ENCODE results near the gene SLC24A3. TPM values are rescaled to one million over a fixed set of nuclear protein-coding genes. Genes with fewer than 3 reads are reported as not detected.

Gene SLC24A3
- polyA plus RNA-seq, 1 donor (not counting 4 experiments of a cell fraction or from before 2014, with no cell fraction given), result 0.17 TPM

- dilution Hi-C loops (cut with MboI; ENCODE audit: extremely low pct_ligation_motif_present, low sequenced_read_pairs), result no loop called here
- H3K9ac ChIP-seq (ENCODE audit: control insufficient read depth, extremely low read depth, insufficient read depth, low read length), result no peak overlapping the region
- H3K27ac ChIP-seq (ENCODE audit: control insufficient read depth, insufficient read depth, low read length), result no peak overlapping the region
- no peaks in the 10 kb centered on the region for H3K79me2 ChIP-seq (ENCODE audit: control insufficient read depth, insufficient read depth, low read length)
- no peaks in the 10 kb centered on the region for H3K36me3 ChIP-seq (ENCODE audit: control insufficient read depth in 2 of 2, extremely low read depth in 1 of 2, insufficient read depth in 2 of 2, low read length in 2 of 2)
- DNase-seq (ENCODE audit: low read depth, low spot score), result no peak
- TF ChIP-seq, protein P1, sequence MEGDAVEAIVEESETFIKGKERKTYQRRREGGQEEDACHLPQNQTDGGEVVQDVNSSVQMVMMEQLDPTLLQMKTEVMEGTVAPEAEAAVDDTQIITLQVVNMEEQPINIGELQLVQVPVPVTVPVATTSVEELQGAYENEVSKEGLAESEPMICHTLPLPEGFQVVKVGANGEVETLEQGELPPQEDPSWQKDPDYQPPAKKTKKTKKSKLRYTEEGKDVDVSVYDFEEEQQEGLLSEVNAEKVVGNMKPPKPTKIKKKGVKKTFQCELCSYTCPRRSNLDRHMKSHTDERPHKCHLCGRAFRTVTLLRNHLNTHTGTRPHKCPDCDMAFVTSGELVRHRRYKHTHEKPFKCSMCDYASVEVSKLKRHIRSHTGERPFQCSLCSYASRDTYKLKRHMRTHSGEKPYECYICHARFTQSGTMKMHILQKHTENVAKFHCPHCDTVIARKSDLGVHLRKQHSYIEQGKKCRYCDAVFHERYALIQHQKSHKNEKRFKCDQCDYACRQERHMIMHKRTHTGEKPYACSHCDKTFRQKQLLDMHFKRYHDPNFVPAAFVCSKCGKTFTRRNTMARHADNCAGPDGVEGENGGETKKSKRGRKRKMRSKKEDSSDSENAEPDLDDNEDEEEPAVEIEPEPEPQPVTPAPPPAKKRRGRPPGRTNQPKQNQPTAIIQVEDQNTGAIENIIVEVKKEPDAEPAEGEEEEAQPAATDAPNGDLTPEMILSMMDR (optimal IDR thresholded peaks at IDR 0.05 in 1 of 3, IDR thresholded peaks at IDR 0.05 in 1 of 3, conservative IDR thresholded peaks at IDR 0.05 in 1 of 3; ENCODE audit: extremely low read depth in 1 of 3, insufficient read depth in 2 of 3, low read length in 3 of 3), result no peak
- no peak for TF ChIP-seq EZH2 (IDR thresholded peaks at IDR 0.05; ENCODE audit: low read length)
- H3K9me1 ChIP-seq (ENCODE audit: control insufficient read depth, extremely low read depth, insufficient read depth, low read length), result no peaks in the 10 kb centered on the region
- H3K4me3 ChIP-seq (ENCODE audit: control insufficient read depth in 2 of 3, extremely low read depth in 1 of 3, insufficient read depth in 2 of 3, low read depth in 1 of 3, low read length in 3 of 3), result no peak overlapping the region
- no peaks in the 10 kb centered on the region for H4K20me1 ChIP-seq (ENCODE audit: control insufficient read depth, extremely low read depth, insufficient read depth, low read length)
- H3K27me3 ChIP-seq (ENCODE audit: control insufficient read depth, extremely low read depth, insufficient read depth, low read length), result no peaks in the 10 kb centered on the region
- H3K9me3 ChIP-seq (ENCODE audit: control insufficient read depth, low read depth, low read length), result no peaks in the 10 kb centered on the region
- no peak overlapping the region for H2AFZ ChIP-seq (ENCODE audit: control insufficient read depth, low read length)
- H3K4me1 ChIP-seq (ENCODE audit: control insufficient read depth, extremely low read depth, insufficient read depth, low read length), result no peaks in the 10 kb centered on the region
- H3K4me2 ChIP-seq (ENCODE audit: control insufficient read depth, extremely low read depth, insufficient read depth, low read depth, low read length), result no peak overlapping the region
- FAIRE-seq, result no peak
Observed at GRCh38 chr20:19354950-19355349, 142.5 kb downstream of the SLC24A3 start.

- Histone ChIP-seq H3K36me3 (ENCODE audit: control insufficient read depth in 2 of 2, extremely low read depth in 1 of 2, insufficient read depth in 2 of 2, low read length in 2 of 2) (no peaks in the 10 kb centered on the region), H3K9me1 (ENCODE audit: control insufficient read depth, extremely low read depth, insufficient read depth, low read length) (no peaks in the 10 kb centered on the region), H3K4me2 (ENCODE audit: control insufficient read depth, extremely low read depth, insufficient read depth, low read depth, low read length) (no peak overlapping the region), H3K27me3 (ENCODE audit: control insufficient read depth, extremely low read depth, insufficient read depth, low read length) (no peaks in the 10 kb centered on the region), H3K27ac (ENCODE audit: control insufficient read depth, insufficient read depth, low read length) (no peak overlapping the region), H3K79me2 (ENCODE audit: control insufficient read depth, insufficient read depth, low read length) (no peaks in the 10 kb centered on the region), H3K9ac (ENCODE audit: control insufficient read depth, extremely low read depth, insufficient read depth, low read length) (no peak overlapping the region), H3K4me3 (ENCODE audit: control insufficient read depth in 2 of 3, extremely low read depth in 1 of 3, insufficient read depth in 2 of 3, low read depth in 1 of 3, low read length in 3 of 3) (no peak overlapping the region), H4K20me1 (ENCODE audit: control insufficient read depth, extremely low read depth, insufficient read depth, low read length) (no peaks in the 10 kb centered on the region), H3K9me3 (ENCODE audit: control insufficient read depth, low read depth, low read length) (no peaks in the 10 kb centered on the region), H3K4me1 (ENCODE audit: control insufficient read depth, extremely low read depth, insufficient read depth, low read length) (no peaks in the 10 kb centered on the region), H2AFZ (ENCODE audit: control insufficient read depth, low read length) (no peak overlapping the region)
- dilution Hi-C loops (cut with MboI; ENCODE audit: extremely low pct_ligation_motif_present, low sequenced_read_pairs), result no loop called here
- TF ChIP-seq, protein P1 (optimal IDR thresholded peaks at IDR 0.05 in 1 of 3, IDR thresholded peaks at IDR 0.05 in 1 of 3, conservative IDR thresholded peaks at IDR 0.05 in 1 of 3; ENCODE audit: extremely low read depth in 1 of 3, insufficient read depth in 2 of 3, low read length in 3 of 3), result no peak
- TF ChIP-seq EZH2 (IDR thresholded peaks at IDR 0.05; ENCODE audit: low read length), result no peak
- FAIRE-seq, result no peak
- no peak for DNase-seq (ENCODE audit: low read depth, low spot score)
Observed at GRCh38 chr20:19361790-19362189, 149.3 kb downstream of the SLC24A3 start.
